Fibroblast of skin of left quadriceps (primary cell): ENCODE results near the gene CEP72.
A peak's percentile ranks its signal among the peaks of the same experiment; 100 is the strongest.
"Not testable (repeated sequence)": the region's sequence is repeated elsewhere in the genome, so short reads cannot be mapped to it uniquely, and the experiment has no call there.

Source experiments
- DNase-seq, 2 experiments: peaks; one replicate each; pipeline ENCODE4 v3.0.0-alpha.2; 2013; ENCODE audit warnings: low read depth in 2 of 2

The CEP72 gene

GRCh38 chr5:611731-612486 is at the start of gene CEP72:
Gene CEP72 (plus strand): TSS chr5:612340. CDS start chr5:612362, 22 bp downstream.
- DNase-seq, result peak; percentile 60 to 65

DNA sequence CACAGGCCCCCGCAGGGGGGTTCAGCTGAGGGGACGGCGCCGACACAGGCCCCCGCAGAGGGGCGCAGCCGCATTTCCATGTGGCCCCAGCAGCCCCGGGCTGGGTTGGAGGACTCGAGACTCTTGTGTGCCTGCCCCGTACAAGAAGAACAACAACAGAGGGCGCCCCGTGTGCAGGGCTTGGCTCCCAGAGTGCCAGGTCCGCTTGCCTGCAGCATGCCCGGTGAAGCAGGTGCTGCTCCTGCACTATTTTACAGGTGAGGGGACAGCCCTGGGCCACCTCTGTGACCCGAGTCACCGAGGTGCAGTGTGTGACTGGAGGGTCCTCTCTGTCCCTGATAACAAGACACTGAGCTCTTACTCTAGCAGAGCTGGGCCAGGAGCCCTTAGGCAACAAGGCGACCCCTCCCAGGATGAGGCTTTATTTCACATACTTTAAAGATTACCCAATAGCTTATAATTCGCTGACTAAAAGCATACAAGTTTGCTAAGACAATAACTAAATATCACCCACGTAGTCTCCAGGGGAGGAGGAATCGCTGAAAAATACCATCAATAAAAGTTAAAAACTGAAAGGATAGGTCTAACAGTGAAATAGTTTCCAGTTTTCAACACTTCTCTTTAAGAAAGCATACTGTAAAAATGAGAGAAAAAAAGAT is 46.2 kb upstream of the CEP72 start:
- DNase-seq, result no peak

- DNase-seq, result no peak
Observed at GRCh38 chr5:566636-567309, 45.4 kb upstream of the CEP72 start.

GRCh38 chr5:567664-568060 is 44.5 kb upstream of the CEP72 start:
- DNase-seq, result no peak

- DNase-seq, result no peak
Observed at GRCh38 chr5:568061-568781, 43.9 kb upstream of the CEP72 start.

DNA sequence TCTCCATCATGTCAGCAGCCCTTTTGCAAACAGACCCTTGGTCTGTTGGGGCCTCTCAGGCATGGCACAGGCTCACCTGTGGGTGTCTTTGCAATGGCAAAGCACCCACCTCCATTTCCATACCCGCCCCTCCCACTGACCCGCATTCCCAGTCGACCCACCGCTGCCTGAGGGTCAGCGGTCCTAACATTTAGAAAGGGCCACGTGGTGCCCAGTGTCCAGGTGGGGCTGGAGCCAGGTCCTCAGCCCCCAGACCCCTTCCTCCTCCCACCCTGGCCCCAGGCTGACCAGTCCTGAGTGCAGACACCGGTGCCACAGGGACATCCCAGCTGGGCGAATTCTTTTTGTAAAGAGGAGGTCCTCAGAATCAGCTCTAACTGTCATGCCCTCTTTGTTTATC is 43.3 kb upstream of the CEP72 start:
- DNase-seq, result no peak

GRCh38 chr5:569358-569867 is 42.7 kb upstream of the CEP72 start:
- no peak for DNase-seq

- DNase-seq, result no peak
Observed at GRCh38 chr5:569868-570361, 42.2 kb upstream of the CEP72 start.

DNA sequence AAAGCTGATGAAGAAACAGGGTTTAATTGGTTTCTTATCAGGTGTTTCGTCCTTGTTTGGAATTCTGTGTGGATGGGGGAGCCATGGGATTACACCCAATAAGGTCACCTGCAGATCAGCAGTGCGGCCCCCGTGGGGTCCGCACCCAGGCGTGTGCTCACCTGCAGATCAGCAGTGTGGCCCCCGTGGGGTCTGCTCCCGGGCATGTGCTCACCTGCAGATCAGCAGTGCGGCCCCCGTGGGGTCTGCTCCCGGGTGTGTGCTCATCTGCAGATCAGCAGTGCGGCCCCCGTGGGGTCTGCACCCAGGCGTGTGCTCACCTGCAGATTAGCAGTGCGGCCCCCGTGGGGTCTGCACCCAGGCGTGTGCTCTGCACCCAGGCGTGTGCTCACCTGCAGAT is 41.7 kb upstream of the CEP72 start:
- no peak for DNase-seq

DNA sequence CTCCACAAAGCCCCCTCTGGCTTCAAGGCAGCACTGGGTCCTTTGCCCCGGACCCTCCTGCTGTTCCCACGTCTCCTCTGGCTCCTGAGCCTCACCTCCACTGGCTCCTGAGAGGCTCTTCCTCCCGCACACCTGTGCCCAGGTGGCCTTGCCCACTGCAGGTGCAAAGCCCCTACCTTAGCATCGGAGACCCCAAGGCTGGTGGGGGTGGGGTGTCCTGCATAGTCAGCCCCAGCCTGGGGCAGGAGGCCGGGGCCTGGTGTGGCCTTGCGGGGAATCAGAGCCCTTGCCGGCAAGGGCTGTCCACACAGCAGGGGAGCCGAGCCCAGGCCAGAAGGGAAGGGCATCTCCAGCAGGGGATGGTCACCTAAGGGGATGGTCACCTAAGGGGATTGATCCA is 41.3 kb upstream of the CEP72 start:
- no peak for DNase-seq

- no peak for DNase-seq
Observed at GRCh38 chr5:571791-572190, 40.3 kb upstream of the CEP72 start.

- no peak for DNase-seq
Observed at GRCh38 chr5:572398-573019, 39.6 kb upstream of the CEP72 start.

GRCh38 chr5:573206-573605 is 38.9 kb upstream of the CEP72 start:
- no peak for DNase-seq

- DNase-seq, result no peak
Observed at GRCh38 chr5:573976-574375, 38.2 kb upstream of the CEP72 start.

- no peak for DNase-seq
Observed at GRCh38 chr5:574906-575305, 37.2 kb upstream of the CEP72 start.

DNA sequence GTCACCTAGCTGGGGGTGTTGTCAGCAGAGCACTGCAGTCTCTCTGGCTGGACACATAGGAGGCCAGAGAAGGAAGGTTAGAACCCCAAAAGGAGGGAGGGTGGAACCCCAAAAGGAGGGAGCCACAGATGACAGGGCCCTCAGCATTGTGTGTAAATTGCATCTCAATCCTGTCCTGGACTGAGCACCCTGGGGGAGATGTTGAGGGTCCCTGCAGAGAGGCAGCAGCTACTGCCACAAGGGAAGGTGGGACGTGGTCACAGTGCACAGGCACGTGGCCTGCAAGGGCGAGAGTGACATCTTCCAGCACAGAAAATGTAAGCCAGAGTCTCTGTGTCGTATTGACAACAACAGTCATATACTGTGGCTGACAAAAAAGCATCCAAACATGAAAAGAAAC is 36.5 kb upstream of the CEP72 start:
- DNase-seq, result no peak

DNA sequence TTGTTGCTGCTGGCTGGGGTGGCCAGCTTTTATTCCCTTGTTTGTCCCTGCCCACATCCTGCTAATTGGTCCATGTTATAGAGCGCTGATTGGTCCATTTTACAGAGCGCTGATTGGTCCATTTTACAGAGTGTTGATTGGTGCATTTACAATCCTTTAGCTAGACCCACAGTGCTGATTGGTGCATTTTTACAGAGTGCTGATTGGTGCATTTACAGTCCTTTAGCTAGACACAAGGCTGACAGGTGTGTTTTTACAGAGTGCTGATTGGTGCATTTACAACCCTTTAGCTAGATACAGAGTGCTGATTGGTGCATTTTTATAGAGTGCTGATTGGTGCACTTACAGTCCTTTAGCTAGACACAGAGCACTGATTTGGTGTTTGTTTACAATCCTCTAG is 34.9 kb upstream of the CEP72 start:
- DNase-seq, result not testable (repeated sequence)

DNA sequence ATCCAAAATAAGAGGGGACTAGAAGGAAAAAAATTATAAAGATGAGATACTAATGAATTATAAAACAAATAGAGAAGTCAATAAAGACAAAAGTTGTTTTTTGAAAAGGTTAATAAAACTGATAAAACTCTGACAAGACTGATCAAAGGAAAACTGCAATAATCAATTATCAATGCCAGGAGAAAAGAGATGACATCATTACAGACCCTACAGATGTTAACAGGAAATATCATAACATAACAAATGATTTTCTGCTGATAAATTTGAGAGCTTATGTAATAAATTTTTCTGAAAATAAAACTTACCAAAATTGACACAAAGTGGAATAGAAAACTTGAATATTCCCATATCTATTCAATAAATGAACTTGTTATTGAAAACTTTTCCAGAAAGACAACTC is 34.3 kb upstream of the CEP72 start:
- DNase-seq, result no peak

DNA sequence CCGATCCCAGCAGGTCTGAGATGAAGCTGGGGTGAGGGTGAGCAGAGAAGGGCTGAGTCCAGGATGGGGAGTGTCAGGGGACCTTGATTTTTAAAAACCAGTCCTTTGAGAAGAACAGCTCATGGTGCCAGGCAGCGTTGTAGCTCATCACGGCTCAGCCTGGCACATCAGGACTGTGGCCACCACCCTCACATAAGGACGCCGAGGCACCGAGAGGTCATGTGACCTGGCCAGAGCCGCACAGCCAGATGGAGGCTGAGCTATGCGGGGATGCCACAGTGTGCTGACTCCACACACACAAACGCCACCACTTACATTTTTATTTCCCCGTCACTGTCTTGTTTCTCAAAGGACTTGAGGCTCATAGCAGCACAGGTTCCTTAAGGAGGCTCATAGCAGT is 32.9 kb upstream of the CEP72 start:
- no peak for DNase-seq

DNA sequence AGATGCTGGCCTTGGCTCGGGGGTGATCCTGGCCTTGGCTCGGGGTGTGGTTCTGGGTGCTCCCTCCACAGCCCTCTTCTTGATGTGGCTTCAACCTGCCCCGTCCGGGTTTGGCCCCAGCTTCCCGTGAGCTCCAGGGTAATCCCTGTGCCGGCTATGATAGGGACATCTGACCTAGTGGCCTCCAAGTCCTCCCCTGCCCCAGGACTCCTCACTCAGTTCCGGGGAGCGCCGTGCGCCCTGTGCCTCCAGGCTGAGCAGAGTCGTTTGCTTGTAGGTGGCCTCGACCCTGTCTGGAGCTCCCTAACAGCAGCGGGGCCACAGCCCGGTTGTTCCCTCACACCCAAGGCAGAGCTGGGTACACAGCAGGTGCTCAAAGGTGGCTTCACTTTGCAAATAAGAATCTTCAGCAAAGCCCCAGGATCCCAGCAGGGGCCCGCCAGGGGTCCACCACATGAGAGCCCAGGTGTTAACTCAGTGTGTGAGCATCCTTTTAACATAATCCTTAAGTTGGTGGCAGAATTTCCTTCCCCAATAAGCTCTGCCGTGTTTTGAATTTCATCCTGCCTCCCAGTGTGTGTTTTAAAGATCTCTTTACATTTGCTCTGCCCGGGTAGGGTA is 32.3 kb upstream of the CEP72 start:
- no peak for DNase-seq

GRCh38 chr5:580436-580835 is 31.7 kb upstream of the CEP72 start:
- DNase-seq, result no peak
